Amniotic epithelial cell (primary cell): ENCODE results near the gene NLGN4Y.
A peak's percentile ranks its signal among the peaks of the same experiment; 100 is the strongest.

Source experiments
- DNase-seq: peaks from one replicate; pipeline ENCODE4 v3.0.0-alpha.2; 2010; ENCODE audit warnings: low read depth

Gene NLGN4Y

DNA sequence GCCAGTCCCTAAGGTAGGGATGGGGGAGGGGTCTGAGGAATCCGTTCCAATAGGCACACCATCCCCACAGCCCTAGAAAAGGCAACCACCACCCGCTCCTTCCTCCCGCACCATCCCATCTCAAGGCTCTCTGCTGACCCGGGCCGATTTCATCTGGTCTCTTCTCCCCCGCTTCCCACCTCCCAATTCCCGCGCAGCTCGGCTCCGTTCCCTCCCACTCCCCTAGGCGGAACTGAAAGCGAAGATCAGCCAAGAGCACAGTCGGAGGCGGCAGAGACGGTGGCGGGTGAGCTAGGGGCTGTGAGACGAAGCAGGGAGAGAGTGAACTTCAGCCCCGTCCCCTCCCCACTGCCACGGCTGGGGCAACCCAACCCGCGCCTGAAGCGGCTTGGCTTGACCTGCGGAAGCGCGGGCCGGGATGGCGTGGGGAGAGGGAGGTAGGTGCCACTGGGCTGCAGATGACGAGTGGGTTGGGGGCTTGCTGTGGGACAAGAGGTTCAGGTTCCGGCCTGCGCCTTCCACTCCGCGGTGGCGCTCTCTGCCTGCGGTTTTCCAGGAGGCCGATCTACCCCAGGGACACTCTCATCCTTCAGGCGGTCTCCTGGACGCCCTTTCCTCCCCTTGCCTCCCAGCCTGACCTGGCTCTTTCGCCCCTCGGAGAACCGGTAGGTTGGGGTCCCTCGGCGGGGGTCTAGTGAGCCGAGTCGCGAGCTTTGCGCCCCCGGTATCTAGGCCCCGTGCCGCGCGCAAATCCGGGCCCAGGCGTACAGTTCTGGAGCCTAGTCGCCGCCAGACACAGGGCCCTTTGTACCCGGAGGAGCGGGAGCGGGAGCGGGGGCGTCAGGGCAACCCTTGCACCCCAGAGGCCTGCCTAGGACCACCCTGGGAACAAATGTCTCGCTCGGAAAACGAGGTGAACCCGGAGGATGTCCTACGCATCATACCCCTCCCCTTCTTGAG is at the start of gene NLGN4Y:
Gene NLGN4Y, plus strand, starts transcription at position 258 of the 960 bp plus-strand sequence. CDS start 97,591 bp downstream, outside the sequence.
- DNase-seq = peak; percentile 11

DNA sequence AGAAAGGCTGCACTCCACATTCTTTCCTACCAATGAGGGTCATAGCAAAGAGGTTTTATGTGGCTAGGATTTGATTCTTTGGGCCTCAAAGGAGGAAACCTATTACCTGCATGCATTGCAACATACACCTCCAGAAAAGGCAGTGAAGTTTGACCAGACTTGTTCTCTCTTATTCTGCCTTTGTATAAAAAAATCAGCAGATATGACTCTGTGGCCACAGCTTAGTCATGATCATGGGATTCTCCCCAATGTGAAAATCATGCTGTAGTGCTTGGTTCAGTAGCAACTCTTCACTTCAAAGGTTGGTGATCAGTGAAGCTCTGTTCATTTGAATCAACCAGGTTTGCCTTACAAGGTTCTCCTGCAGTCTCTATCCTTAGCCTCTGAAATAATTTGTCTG is 38.4 kb upstream of the NLGN4Y start:
- DNase-seq = no peak

DNA sequence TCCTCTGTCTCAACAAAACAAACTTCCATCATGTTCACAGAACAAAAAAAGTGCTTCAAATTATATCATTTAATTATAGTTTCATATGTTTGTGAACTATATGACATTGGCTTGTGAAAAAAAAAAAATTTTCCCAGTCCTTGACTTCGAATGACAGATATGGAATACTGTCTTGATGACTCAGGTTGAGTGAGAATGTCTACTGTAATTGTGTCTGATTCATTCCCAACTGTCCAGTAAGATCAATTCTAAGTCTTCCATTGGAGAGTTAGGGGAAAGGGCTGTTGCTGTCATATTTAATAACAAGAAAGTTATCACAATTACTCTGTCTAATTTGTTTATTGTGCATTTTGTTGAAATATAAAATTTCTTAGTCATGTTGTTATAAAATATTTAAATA is 34.1 kb upstream of the NLGN4Y start:
- DNase-seq = no peak

DNA sequence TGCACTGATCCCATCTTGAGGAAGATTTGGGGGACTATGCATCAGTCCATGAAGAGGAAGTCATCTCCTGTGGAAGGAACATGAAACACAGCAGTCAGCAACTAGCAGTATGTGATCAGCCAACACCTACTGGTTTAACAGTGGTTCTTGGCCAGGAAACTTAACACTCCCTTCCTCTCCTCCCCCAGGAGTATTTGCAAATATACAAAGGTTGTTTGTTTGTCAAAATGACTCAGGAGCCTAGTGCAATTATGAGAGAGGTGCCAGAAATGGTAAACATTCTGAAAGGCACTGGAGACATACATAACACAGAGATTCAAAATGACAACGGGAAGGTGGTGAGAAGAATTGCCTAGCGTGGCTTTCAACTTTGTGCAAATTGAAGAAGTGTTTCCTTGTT is 26.3 kb upstream of the NLGN4Y start:
- no peak for DNase-seq

DNA sequence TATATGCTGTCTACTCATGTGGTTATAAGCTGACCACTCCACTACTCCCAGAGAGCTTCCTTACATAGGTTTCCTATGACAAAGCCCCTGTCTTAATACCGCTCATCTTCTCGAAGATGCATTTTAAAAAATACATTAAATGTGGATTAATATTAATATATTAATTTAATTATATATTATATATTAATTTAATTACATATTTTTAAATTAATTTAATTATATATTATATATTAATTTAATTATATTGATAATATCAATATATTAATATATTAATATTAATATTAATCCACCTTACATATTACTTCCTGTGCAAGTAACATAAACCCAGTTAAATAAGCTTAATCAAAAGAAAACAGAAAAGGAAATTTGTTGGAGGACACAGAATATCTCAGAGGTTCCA is 19.7 kb upstream of the NLGN4Y start:
- DNase-seq = no peak

DNA sequence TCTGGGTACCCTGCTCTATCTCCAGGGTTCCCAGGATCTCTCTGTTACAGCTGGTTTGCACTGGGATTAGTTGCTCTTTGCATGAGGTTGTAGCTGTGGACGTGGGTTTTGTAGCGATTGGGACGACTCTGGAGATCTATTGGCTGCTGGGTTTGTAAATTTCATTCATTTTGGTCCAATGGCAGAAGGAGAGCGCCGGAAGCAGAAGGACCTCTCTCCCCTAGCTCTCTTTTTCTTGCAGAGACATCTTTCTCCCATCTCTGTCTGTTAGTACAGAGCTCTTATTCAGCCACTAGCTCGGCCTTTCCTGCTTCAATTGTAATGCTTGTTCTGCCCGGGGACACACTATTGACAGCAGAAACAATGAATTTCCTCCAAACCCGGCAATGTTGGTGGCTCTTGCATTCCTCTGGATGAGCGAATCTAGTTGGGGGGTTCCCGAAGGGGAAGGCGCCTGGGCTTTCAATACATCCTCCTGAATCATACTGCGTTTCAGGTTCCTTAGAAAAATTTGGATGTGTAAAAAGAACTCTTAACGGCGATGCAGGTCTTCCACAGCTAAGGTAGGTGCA is 1.9 kb upstream of the NLGN4Y start:
- DNase-seq = no peak

DNA sequence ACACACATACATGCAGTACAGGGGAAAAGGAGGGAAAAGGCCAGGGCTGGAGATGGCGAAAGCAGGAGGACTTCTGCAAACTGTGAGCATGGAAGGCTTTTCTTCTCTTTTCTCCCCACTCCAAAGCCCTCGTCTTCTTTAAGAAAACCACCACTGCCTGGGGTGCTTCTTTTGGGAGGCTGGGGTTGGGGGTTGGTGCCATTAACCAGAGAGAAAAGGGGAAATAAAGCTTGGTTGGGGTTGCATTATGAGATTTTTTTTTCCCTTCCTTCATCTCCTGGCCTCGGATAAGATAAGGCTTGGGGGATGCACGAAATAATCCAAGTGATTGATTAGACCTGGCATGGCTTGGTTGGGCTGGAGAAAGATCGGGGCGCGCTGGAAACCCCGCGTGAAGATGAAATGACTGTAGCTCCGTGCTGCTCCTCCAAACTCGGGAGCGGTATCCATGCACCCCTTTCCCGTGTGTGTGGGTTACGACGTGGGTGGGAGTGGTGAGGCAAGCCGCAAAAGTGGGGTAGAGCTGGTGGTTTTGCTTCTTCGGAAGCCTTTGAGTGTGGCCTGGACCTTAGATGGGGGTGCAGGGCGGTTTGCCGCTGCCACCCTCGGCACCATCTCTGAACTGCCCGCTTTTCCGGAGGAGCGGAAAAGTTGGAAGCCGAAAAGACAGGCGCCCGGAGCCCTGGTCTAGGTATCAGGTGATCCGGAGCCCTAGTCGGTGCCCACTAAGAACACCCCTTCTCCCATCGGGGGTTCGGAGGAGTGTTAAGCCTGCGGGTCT is 648 bp upstream of the NLGN4Y start:
- no peak for DNase-seq

DNA sequence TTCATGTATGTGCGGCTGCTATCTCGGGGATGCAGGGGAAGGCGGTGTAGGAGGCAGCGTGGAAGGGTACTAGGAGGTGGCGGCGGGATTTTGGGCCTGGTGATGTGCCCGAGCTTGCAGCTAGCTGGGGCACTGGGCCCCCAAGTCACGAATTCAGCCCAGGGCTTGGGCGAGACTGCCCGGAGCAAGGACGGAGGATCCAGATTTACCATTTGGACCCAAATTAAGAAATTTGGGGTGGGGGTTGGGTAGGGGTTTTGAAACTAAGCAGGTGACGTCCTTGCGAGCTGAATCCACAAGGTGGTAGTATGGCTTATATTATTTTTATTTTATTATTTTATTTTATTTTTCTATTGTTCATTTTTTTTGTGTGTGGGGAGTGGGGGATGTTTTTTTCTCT is 986 bp downstream of the NLGN4Y start:
- DNase-seq = peak; percentile 26

DNA sequence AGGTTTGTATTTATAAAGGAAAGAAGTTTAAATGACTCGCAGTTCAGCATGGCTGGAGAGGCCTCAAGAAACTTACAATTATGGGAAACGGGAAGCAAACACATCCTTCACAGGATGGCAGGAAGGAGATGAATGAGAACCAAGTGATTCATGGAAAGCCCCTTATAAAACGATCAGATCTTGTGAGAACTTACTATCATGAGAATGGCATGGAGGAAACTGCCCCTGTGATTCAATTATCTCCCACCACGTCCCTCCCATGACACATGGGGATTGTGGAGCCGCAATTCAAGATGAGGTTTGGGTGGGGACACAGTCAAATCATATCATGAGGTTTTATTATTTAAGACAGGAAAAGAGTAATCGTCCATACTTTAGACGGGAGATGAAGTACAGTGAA is 4.0 kb downstream of the NLGN4Y start:
- no peak for DNase-seq

DNA sequence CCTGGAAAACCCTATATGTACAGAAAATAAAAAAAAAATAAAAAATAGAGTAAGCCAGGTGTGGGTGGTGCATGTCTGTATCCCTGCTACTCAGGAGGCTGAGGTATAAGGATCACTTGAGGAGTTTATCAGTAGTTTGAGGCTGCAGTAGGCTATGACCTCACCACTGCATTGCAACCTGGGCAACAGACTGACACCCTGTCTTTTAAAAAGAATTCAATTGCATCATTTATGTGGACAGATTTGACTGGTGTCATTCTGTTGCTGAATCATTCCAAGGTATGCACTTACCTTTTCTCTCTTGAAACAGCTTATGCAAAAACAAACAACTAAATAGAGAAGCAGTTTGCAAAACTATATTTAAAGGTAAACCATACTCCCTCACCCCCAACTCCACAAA is 12.4 kb downstream of the NLGN4Y start:
- DNase-seq = no peak

DNA sequence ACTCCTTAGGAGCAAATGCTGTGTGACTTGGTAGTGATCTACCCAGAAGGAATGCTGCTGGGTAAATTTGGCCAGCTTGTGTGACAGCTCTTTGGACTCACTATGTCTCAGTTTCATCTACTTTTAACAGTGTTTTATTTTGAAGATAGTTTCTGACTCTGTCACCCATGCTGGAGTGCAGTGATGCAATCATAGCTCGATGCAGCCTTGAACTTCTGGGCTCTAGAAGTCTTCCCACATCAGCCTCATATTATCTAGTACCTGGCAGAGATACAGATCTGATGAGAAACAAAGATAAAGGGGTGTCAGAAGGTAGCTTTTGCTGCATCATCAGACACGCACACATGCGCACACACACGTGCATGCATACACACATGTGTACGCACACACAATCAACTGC is 19.2 kb downstream of the NLGN4Y start:
- no peak for DNase-seq

DNA sequence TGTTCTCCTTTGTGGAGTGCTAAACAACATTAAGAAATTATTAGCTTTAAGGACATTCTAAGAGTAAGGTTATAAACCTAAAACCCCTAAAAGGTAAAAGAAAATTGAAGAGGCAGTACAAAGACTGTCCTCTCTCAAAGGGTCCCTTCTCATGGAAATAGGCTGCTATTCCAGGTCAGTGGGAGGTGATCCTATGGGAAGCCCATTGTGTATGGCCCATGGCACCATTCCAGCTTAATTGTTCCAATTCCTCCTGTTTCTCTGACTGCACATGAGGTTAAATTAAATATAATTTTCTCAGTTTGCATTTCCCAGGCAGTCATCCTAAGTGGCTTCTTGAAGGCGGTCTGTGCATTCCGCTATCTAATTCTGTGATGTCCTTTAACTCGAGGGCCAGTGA is 57.0 kb downstream of the NLGN4Y start:
- DNase-seq = no peak

DNA sequence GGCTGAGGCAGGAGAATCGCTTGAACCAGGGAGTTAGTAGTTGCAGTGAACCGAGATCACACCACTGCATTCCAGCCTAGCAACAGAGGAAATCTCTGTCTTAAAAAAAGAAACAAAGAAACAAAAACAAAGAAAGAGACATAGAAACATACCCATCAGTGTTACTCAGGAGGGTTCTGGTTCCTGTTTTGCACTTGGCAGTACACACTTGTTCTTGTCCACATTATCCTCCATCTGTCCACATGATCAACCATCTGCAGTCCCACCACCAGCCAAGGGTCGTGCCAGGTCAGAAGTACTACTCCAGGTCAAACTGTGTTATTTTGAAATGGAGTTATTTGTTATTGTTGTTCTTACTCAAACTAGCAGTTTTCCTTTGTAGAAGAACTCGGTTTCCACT is 62.4 kb downstream of the NLGN4Y start:
- peak; percentile 22 for DNase-seq

DNA sequence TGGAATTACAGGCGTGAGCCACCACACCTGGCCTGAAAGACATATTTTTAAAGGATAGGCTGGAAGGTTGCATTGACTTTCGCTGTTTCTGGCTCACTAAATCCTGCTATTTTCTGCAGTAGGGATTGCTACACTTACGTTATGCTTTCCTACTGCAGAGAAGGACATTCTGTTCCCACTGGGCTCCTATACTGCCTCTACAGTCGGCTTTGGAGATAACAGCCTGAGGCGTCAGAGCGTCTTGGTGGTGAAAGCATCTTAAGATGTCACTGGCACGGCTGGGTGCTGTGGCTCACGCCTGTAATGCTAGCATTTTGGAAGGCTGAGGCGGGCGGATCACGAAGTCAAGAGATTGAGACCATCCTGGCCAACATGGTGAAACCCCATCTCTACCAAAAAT is 77.0 kb downstream of the NLGN4Y start:
- no peak for DNase-seq

DNA sequence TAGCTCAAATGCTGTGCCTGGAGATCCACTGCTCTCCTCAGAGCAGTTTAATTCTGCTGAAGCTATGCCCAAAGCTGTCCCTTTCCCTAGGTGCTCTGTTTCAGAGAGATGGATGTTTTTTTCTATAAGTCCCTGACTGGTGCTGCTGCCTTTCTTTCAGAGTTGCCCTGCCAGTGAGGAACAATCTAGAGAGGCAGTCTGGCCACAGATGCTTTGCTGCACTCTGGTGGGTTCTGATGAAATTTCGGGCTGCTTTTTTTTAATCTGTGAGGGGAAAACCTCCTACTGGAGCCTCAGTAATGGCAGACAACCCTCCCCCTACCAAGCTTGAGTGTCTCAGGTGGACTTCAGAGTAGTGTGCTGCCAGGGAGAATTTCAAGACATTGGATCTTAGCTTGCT is 93.3 kb downstream of the NLGN4Y start:
- DNase-seq = no peak

DNA sequence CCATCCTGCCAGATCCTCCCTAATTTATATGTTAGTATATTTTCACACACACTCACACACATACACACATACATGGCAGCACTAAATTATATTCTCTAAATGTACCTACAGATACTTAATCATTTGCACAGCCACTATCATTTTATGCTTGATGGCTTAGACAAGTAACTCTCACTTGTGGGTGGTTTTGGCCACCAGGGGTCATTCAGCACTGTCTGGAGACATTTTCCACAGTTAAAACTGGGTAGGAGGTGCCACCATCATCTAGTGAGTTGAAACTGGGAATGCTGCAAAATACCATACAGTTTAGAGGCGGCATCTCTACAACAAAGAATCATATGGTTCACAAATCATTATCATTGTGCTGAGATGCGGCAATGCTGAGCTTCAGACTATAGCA is 94.2 kb downstream of the NLGN4Y start:
- DNase-seq = peak; percentile 6

DNA sequence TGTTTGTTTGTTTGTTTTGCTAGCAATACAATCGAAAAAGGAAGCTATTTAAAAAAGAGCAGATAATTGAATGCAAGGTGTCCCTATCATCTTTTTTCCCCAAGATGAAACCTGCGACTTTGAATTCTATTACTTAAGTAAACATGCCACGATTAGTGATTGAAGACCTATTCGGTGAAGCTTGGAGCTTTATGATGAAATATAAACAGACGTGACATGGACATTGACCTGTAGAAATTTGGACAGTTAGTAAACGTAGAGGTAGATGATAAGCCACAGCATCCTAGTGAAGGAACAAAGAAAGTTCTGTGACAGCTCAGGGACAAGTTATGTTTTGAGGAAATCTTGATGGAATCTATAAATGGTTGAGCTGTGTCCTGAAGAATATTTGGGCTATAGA is 103.9 kb downstream of the NLGN4Y start:
- DNase-seq = no peak

DNA sequence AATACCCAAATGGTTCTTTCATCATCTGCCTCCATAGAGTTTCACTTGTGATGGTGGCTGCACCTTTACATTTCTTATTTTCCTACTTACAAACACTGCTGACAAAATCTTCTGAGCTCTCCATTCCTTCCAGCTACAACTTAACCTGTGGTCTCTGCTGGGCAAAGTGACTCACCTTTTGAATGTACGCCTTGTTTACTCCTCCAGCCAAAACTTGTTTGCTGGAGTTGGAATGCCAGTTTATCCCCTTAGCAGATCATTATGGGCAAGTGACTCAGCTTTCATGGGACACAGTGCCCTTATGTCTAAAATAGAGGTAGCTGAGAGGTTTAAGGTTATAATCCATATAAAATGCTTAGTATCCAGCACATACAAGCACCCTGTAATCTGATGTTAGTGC is 107.3 kb downstream of the NLGN4Y start:
- peak; percentile 27 for DNase-seq

DNA sequence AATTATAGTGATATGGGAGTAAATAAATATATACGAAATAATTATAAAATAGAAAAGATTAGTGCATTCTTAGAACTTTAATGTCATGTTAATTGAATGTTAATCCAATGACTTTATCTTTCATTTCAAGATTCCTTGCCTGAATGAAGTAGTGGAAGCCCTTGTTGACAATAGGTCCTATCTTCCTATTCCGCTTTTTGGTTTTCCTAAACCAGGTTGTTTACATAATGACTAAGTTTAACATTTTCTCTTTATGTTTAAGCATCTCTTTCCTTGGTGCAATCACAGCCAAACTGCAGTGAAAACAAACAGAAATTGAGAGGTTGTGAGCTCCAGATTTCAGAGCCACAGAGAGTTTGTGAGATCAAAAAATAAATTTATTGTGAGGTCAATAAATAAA is 109.4 kb downstream of the NLGN4Y start:
- no peak for DNase-seq

DNA sequence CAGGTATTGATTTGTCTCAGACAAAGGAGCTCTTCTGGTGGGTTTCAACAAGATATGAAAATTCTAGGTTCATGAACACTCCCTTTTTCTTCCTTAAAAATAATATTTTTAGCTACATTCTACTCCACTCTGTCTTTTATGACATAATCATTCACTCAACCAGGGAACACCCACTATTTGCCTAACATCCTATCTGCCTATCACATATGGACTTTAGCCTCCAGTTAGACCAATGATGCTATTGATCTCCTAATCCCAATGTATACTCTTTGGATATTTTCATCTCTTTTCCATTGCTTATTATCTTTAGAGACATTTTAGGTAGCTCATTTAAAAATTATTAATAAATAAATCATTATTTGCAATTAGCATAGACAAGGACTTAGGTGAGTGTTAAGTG is 110.6 kb downstream of the NLGN4Y start:
- DNase-seq = no peak

DNA sequence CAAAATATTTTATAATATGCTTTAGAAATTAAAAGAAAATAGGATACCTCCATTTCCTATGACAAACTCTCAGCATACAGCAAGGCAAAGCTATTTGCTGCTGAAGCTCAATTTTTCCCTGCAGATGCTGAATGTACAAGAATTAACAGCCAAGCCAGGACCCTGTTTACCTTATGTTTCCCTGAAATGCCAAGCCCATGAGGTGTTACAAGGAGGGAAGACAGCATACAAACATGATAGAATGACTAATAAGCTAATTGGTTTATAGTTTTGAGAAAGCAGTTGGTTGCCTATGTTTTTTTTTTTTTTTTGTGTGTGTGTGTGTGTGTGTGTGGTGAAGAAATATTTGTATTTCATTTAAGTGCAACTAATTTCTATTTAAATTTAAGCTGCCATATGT is 113.2 kb downstream of the NLGN4Y start:
- DNase-seq = peak; percentile 1

DNA sequence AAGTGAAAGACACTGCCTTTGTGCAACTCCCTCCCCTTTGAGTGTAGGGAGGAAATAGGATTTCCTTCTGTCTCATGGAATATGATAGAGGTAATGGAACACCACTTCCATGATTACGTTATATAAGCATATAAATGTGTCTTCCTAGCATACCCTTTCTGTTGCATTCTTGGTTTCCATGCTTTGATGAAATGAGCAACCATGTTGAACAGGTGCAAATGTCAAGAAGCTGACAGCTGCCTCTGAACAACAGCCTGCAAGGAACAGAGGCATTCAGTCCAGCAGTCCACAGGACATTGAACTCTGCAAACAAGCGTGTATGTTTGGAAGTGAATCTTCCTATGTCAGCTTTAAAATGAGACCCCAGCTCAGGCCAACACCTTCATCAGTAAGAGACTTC is 117.5 kb downstream of the NLGN4Y start:
- DNase-seq = no peak
